NCI-H1105 (cell line): ENCODE data around the gene DOLK.

Source experiments
- DNase-seq: peaks from one replicate; lab custom pipeline; 2025; lab: John Stamatoyannopoulos, UW

DOLK gene

GRCh38 chr9:128933731-128934130 is 13.7 kb downstream of the DOLK start:
- DNase-seq, result no peak

GRCh38 chr9:128929560-128929959 is 17.8 kb downstream of the DOLK start:
- DNase-seq, result no peak

GRCh38 chr9:128928624-128929023 is 18.8 kb downstream of the DOLK start:
- DNase-seq, result no peak

GRCh38 chr9:128927731-128928411 is 19.5 kb downstream of the DOLK start:
- peak; percentile 22 for DNase-seq

GRCh38 chr9:128923493-128923883 is 23.9 kb downstream of the DOLK start:
- DNase-seq, result no peak

- no peak for DNase-seq
These were observed 25.3 kb downstream of the DOLK start for GRCh38 chr9:128921881-128922763.

- DNase-seq, result no peak
These were observed 26.9 kb downstream of the DOLK start, which contains the start of gene PHYHD1 for GRCh38 chr9:128920381-128921058. Gene PHYHD1 (plus strand): TSS chr9:128920982. CDS start chr9:128922324, 1,342 bp downstream.

- no peak for DNase-seq
These were observed 27.9 kb downstream of the DOLK start for GRCh38 chr9:128919402-128920089.

GRCh38 chr9:128918921-128919320 is 28.5 kb downstream of the DOLK start:
- DNase-seq, result no peak

- no peak for DNase-seq
These were observed 30.1 kb downstream of the DOLK start for GRCh38 chr9:128917151-128917849.

- no peak for DNase-seq
These were observed 30.7 kb downstream of the DOLK start for GRCh38 chr9:128916745-128917144.

- DNase-seq, result no peak
These were observed 31.2 kb downstream of the DOLK start for GRCh38 chr9:128916204-128916603.

- DNase-seq, result no peak
These were observed 33.2 kb downstream of the DOLK start for GRCh38 chr9:128913995-128914772.

GRCh38 chr9:128913048-128913900 is 34.1 kb downstream of the DOLK start:
- no peak for DNase-seq

GRCh38 chr9:128912270-128912853 is 35.0 kb downstream of the DOLK start:
- no peak for DNase-seq

- no peak for DNase-seq
These were observed 35.8 kb downstream of the DOLK start for GRCh38 chr9:128911529-128912035.

GRCh38 chr9:128910906-128911305 is 36.5 kb downstream of the DOLK start:
- DNase-seq, result no peak

GRCh38 chr9:128909859-128910258 is 37.5 kb downstream of the DOLK start:
- DNase-seq, result no peak

GRCh38 chr9:128908372-128908771 is 39.0 kb downstream of the DOLK start:
- DNase-seq, result no peak
